ENCODE measurements around the gene RACK1.

The RACK1 gene

DNA sequence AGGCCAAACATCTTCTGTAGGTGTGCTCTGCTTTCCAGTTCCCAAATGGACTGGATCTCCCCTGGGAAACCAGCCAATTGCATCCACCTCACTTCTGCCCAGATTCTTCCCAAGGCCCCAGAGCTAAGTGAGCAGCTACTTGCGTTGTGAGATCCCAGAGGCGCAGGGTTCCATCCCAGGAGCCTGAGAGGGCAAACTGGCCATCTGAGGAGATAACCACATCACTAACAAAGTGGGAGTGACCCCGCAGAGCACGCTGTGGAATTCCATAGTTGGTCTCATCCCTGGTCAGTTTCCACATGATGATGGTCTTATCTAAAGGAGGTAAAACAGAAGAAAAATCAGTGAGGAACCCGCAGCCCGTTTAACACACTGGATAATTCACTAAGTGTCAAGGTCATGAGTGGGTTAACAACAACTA lies 1.7 kb downstream of the RACK1 start:
- no peak for ATAC-seq
- H3K4me3 Mint-ChIP-seq: peak overlapping the region; percentile 98 to 99
- peak overlapping the region; percentile 99 to 100 for H3K27ac Mint-ChIP-seq
- H3K27me3 Mint-ChIP-seq: no peaks in the 10 kb centered on the region
- peaks cover 62% of the 10 kb centered on the region for H3K4me1 Mint-ChIP-seq
- no peaks in the 10 kb centered on the region for H3K9me3 Mint-ChIP-seq
- DNase-seq: no peak

GRCh38 chr5:181241393-181241975 lies 2.2 kb downstream of the RACK1 start:
- Mint-ChIP-seq H3K9me3 (no peaks in the 10 kb centered on the region), H3K27ac (peak overlapping the region; percentile 99 to 100), H3K27me3 (no peaks in the 10 kb centered on the region), H3K4me1 (peaks cover 60% of the 10 kb centered on the region), H3K4me3 (peak overlapping the region; percentile 98 to 99)
- DNase-seq: peak; percentile 56 to 78
- peak; percentile 80 for ATAC-seq

DNA sequence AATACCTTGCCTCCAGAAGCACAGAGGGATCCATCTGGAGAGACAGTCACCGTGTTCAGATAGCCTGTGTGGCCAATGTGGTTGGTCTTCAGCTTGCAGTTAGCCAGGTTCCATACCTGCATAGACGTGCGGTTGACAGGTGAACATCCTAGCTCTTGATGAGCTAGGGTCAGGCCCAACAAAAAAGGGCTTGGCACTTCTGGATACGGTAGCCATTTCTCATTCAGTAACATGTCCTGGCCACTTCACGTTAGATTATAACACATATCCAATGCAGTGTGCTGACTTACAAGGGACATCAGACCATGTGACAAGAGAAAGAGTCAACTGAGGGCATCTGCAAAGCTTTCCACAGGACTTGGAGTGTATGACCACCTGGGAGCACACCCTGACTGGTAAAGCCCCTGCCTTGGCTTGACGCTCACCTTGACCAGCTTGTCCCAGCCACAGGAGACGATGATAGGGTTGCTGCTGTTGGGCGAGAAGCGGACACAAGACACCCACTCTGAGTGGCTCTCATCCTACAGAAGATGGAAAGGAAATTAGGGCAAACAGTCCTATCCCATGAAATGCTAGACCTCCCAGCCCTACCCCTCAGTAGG lies 4.5 kb downstream of the RACK1 start:
- H3K9me3 Mint-ChIP-seq: no peaks in the 10 kb centered on the region
- no peaks in the 10 kb centered on the region for H3K27me3 Mint-ChIP-seq
- peaks cover 50% of the 10 kb centered on the region for H3K4me1 Mint-ChIP-seq
- DNase-seq (no peak), ATAC-seq (no peak)
- H3K27ac Mint-ChIP-seq: peak overlapping the region; percentile 46 to 94
- peak overlapping the region; percentile 70 for H3K4me3 Mint-ChIP-seq

DNA sequence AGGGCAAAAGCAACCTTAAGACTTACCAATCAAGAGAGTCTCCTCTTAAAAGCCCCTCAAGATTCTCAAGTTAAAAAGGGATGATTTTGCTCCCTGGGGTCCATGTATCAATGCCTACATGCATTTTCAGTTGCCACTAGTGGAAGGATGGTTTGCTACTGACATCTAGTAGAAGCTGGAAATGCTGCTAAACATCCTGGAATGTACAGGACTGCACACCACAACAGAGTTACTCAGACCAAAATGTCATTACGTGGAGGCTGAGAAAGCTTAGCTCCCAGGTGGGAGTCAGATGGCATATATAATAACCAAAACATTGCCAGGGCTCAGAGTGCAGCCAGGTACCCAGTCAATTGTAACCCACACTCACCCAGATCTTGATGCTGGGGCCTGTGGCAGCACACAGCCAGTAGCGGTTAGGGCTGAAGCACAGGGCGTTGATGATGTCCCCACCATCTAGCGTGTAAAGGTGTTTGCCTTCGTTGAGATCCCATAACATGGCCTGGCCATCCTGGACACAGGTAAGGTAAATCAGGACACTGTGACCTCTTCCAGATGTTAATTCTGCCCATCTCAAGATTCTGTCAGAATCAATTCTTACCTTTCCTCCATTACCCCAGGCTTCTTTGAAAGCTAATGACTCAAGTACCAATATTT lies 5.8 kb downstream of the RACK1 start:
- Mint-ChIP-seq H3K4me3 (peak overlapping the region; percentile 4 to 50), H3K27me3 (no peaks in the 10 kb centered on the region), H3K9me3 (no peaks in the 10 kb centered on the region), H3K4me1 (peaks cover 50% of the 10 kb centered on the region), H3K27ac (peak overlapping the region; percentile 73 to 94)
- DNase-seq (no peak), ATAC-seq (no peak)

- H3K4me3 Mint-ChIP-seq: no peak overlapping the region
- peak overlapping the region in 1 of 2 donors; percentile 86 for H3K27ac Mint-ChIP-seq
- ATAC-seq (no peak), DNase-seq (no peak)
- no peaks in the 10 kb centered on the region for H3K27me3 Mint-ChIP-seq
- H3K4me1 Mint-ChIP-seq: peaks cover 48% of the 10 kb centered on the region
- no peaks in the 10 kb centered on the region for H3K9me3 Mint-ChIP-seq
Observed at GRCh38 chr5:181236954-181237641, 6.6 kb downstream of the RACK1 start.

DNA sequence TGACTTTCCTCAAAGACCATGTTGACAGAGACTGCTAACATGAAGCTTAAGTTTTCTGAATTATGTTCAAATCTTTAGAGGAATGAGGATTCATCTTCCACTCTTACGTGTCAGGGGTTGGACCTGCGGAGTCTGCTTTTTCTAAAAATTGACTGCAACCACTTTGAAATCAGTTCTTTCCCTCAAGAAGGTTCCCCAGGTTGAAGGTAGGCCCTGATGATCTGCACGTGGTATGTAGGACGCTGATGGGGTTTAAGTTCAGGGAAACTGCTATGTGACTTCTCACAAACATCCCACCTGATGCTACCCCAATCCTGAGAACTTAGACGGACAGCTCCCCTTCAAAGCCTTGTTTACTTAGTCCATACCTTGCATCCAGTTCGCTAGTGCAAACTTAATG lies 7.2 kb downstream of the RACK1 start:
- H3K4me1 Mint-ChIP-seq: peaks cover 44% of the 10 kb centered on the region
- H3K4me3 Mint-ChIP-seq: no peak overlapping the region
- H3K27ac Mint-ChIP-seq: peak overlapping the region in 1 of 2 donors; percentile 86
- ATAC-seq (no peak), DNase-seq (no peak)
- no peaks in the 10 kb centered on the region for H3K9me3 Mint-ChIP-seq
- no peaks in the 10 kb centered on the region for H3K27me3 Mint-ChIP-seq

DNA sequence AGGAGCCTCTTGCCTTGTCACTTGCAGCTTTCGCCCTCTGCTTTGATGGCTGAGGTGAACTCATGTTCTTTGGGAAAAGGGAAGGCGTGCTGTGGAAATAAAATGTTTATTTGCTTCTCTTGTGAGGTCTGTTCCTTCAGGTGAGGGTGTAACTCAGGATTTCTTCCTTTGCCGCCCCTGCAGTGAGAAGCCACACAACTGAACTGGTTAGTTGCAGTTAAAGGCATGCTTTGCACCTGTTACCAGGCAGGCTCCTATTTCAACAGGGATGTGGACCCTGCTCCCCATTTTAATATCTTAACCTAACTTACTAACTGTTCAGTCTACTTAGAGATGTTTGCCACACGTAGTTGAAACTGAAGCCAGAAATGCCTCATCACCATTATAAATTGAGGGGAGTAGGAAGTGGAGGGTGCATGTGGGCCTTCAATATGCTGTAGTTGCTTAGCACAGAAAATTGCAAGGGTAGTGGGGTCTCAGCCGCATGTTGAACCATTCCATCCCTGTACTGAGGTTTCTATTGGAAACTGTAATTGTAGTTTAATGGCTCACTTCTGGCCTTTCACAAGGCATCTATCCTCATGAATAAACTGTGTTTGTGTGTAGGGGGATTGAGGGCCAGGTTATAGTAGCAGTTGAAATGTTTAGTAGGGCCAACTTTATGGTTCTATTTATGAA lies 7.9 kb downstream of the RACK1 start:
- Mint-ChIP-seq H3K4me3 (no peak overlapping the region), H3K27me3 (no peaks in the 10 kb centered on the region), H3K9me3 (no peaks in the 10 kb centered on the region), H3K27ac (peak overlapping the region in 1 of 2 donors; percentile 93), H3K4me1 (peaks cover 44% of the 10 kb centered on the region)
- no peak for ATAC-seq
- DNase-seq: no peak

- ATAC-seq (no peak), DNase-seq (no peak)
- Mint-ChIP-seq H3K9me3 (no peaks in the 10 kb centered on the region), H3K4me1 (peaks cover 47% of the 10 kb centered on the region), H3K27me3 (no peaks in the 10 kb centered on the region), H3K4me3 (peak overlapping the region in 1 of 2 donors; percentile 48), H3K27ac (peak overlapping the region; percentile 70 to 93)
Observed at GRCh38 chr5:181235323-181235688, 8.4 kb downstream of the RACK1 start.

DNA sequence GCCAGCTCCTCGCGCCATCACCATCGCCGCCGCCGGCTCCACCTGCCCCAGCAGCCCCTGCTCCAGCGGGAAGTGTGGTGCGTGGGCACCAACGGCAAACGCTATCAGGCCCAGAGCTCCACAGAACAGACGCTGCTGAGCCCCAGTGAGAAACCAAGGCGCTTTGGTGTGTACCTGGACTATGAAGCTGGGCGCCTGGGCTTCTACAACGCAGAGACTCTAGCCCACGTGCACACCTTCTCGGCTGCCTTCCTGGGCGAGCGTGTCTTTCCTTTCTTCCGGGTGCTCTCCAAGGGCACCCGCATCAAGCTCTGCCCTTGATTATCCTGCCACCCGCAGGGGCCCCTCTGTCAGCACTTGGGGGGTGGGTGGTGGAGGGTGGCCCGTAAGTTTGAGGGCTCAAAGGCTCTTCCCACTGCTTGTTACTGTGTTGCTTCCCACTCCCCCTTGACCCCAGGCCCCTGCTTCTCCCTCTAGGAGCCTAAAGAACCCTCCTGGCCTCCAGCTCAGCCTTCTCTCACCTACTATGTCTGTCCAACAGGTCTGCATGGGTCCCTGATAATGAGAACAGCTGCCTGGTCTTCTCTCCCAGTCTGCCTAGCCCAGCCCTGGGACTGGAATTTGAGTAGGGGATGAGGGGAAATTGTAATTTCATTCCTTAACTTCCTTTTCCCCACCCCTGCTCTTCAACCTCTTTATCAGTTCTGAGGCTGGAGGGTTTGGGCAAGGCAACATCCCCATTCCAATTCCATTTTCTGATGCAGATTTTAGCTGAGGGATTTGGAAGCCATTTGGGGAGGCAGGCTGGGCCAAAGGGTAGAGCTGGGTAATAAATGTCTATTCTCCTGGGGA lies 9.0 kb downstream of the RACK1 start:
- peak overlapping the region; percentile 70 to 93 for H3K27ac Mint-ChIP-seq
- ATAC-seq (peak; percentile 44), DNase-seq (no peak)
- H3K4me3 Mint-ChIP-seq: peak overlapping the region in 1 of 2 donors; percentile 48
- no peaks in the 10 kb centered on the region for H3K9me3 Mint-ChIP-seq
- peaks cover 51% of the 10 kb centered on the region for H3K4me1 Mint-ChIP-seq
- no peaks in the 10 kb centered on the region for H3K27me3 Mint-ChIP-seq

- no peak overlapping the region for H3K4me3 Mint-ChIP-seq
- ATAC-seq (peak; percentile 49), DNase-seq (no peak)
- no peaks in the 10 kb centered on the region for H3K27me3 Mint-ChIP-seq
- peaks cover 51% of the 10 kb centered on the region for H3K4me1 Mint-ChIP-seq
- H3K9me3 Mint-ChIP-seq: no peaks in the 10 kb centered on the region
- H3K27ac Mint-ChIP-seq: peak overlapping the region in 1 of 2 donors; percentile 20
Observed at GRCh38 chr5:181233801-181234454, 9.8 kb downstream of the RACK1 start.

- Mint-ChIP-seq H3K4me3 (no peak overlapping the region), H3K27me3 (no peaks in the 10 kb centered on the region), H3K27ac (peak overlapping the region in 1 of 2 donors; percentile 20), H3K4me1 (peaks cover 44% of the 10 kb centered on the region), H3K9me3 (no peaks in the 10 kb centered on the region)
- DNase-seq (no peak), ATAC-seq (peak; percentile 16)
Observed at GRCh38 chr5:181233088-181233800, 10.5 kb downstream of the RACK1 start.

DNA sequence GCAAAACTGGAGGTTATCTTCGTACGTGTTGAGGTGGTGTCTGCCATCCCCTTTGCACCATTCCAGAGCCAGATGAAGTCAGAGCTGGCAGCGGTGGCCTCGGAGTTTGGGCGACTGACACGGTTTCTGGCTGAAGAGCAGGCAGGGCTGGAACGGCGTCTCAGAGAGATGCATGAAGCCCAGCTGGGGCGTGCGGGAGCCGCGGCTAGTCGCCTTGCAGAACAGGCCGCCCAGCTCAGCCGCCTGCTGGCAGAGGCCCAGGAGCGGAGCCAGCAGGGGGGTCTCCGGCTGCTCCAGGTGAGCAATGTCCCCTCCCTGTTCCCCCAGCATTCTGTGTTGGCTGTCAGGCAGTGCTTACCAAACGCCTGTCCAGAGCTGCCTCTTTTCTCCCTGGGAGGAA lies 11.1 kb downstream of the RACK1 start:
- H3K9me3 Mint-ChIP-seq: no peaks in the 10 kb centered on the region
- DNase-seq: no peak
- H3K27me3 Mint-ChIP-seq: no peaks in the 10 kb centered on the region
- H3K4me3 Mint-ChIP-seq: no peak overlapping the region
- peaks cover 38% of the 10 kb centered on the region for H3K4me1 Mint-ChIP-seq
- no peak for ATAC-seq
- H3K27ac Mint-ChIP-seq: no peak overlapping the region

DNA sequence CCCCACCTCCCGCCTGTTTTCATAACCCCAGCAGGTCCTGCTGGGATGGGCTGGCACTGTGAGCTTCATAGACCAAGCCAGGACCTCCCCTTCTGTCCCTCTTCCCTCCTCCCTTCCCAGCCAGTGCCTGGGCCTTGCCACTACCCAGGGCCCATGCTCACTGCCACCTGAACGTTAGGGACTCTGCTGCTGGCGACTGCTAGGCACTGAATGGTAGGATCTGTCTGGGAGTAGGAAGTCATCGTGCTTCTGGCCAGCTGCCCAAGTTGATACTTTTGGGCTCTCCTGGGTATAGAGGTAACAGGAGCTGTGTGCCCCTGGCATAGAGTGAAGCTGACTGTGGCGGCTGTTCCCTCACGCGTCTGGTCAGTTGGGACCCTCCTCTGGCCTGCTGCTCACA lies 12.3 kb downstream of the RACK1 start:
- Mint-ChIP-seq H3K27me3 (no peaks in the 10 kb centered on the region), H3K9me3 (no peaks in the 10 kb centered on the region), H3K4me1 (peaks cover 32% of the 10 kb centered on the region), H3K4me3 (no peak overlapping the region), H3K27ac (no peak overlapping the region)
- DNase-seq (no peak), ATAC-seq (no peak)

DNA sequence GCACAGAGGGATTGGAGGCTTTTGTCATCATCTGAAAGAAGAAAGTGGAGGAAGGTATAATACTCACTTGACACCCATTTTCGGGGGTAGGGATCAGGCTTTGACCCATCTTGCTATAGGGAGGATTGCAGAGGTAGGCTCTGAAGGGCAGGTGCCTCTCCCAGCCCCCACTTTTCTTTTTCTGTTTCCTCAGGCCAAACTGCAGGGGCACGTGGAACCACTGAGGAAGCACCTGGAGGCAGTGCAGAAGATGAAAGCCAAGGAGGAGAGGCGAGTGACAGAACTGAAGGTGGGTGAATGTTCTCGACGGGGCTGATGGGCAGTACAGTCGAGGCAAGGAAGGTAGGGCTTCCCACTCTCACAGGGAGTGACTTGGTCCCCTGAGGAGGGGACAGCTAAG lies 13.2 kb downstream of the RACK1 start:
- ATAC-seq (no peak), DNase-seq (no peak)
- peaks cover 36% of the 10 kb centered on the region for H3K4me1 Mint-ChIP-seq
- no peak overlapping the region for H3K4me3 Mint-ChIP-seq
- no peaks in the 10 kb centered on the region for H3K9me3 Mint-ChIP-seq
- no peaks in the 10 kb centered on the region for H3K27me3 Mint-ChIP-seq
- H3K27ac Mint-ChIP-seq: peak overlapping the region; percentile 47 to 60
